Aorta (tissue), 5 donors: Measurements from ENCODE around the gene USP17L30. TPM values are rescaled to one million over a fixed set of nuclear protein-coding genes. Genes with fewer than 3 reads are reported as not detected.
"Not testable (repeated sequence)": the region's sequence is repeated elsewhere in the genome, so short reads cannot be mapped to it uniquely, and the experiment has no call there.

Source experiments
- ATAC-seq: fragments of 200-7000 bp; cut with Tn5 transposase; one replicate; pipeline ENCODE4 v1.9.1; 2022; ENCODE audit warnings: moderate library complexity; ENCODE audit not compliant: low FRiP score
- DNase-seq, 2 donors: peaks; one replicate each; pipeline ENCODE4 v3.0.0-alpha.2; 2020
- H3K27ac ChIP-seq, 2 donors: one replicate each; pipeline ENCODE4 v1.5.1; 2013; ENCODE audit warnings: low read length in 2 of 2, mild to moderate bottlenecking in 2 of 2, moderate library complexity in 2 of 2, control low read depth in 1 of 2, inconsistent platforms in 1 of 2, low read depth in 1 of 2
- H3K27me3 ChIP-seq, 2 donors: one replicate each; pipeline ENCODE4 v1.6.1; 2013; ENCODE audit warnings: control low read depth in 1 of 2, low read length in 1 of 2, mild to moderate bottlenecking in 1 of 2, moderate library complexity in 1 of 2; ENCODE audit not compliant: insufficient read depth in 2 of 2, control insufficient read depth in 1 of 2
- H3K36me3 ChIP-seq, 2 donors: one replicate each; pipeline ENCODE4 v1.6.1; 2013; ENCODE audit warnings: control low read depth in 1 of 2, low read length in 1 of 2, mild to moderate bottlenecking in 1 of 2; ENCODE audit not compliant: insufficient read depth in 2 of 2, control insufficient read depth in 1 of 2
- H3K4me1 ChIP-seq, 2 donors: one replicate each; pipeline ENCODE4 v1.6.1; 2013; ENCODE audit warnings: low read length in 2 of 2, control low read depth in 1 of 2, mild to moderate bottlenecking in 1 of 2, moderate library complexity in 1 of 2; ENCODE audit not compliant: insufficient read depth in 2 of 2, control insufficient read depth in 1 of 2
- H3K4me3 ChIP-seq, 2 donors: one replicate each; pipeline ENCODE4 v1.5.1; 2013; ENCODE audit warnings: low read length in 2 of 2, control low read depth in 1 of 2, mild to moderate bottlenecking in 1 of 2
- H3K9me3 ChIP-seq: one replicate; pipeline ENCODE4 v1.6.1; 2013; ENCODE audit warnings: mild to moderate bottlenecking, low read length; ENCODE audit not compliant: control insufficient read depth
- WGBS, 2 donors: extraction: QIAGEN DNeasy Blood & Tissue Kit; methylation state at CpG; one replicate each; pipeline ENCODE4 v1.1.7; 2013; 5-methylcytosine and 5-hydroxymethylcytosine counted together
- intact Hi-C, 2 donors: fragments of 100-400 bp; cut with DNase I; formaldehyde crosslinking; loops; one replicate each; pipeline versions ENCODE4 v1.14.2 to v1.15.0; 2022
- polyA plus RNA-seq, 2 donors: library from polyadenylated mRNA; stranded (reverse); fragments of 200-250 nt; gene quantifications; one replicate each; pipeline ENCODE4 v1.2.3, GENCODE V29; 2013
- total RNA-seq, 2 donors: library from RNA; stranded (reverse); fragmentation: NEBNext Ultra II Directional; extraction: Animal tissue kit (Norgen Biotek cat#: 25700); gene quantifications; one replicate each; pipeline ENCODE4 v1.2.1, GENCODE V29; 2021
- donor health status: healthy with polysubstance abuse.
- donor health status: Bipolar disorder and iron deficiency.
- donor health status: DM: no; HTN: no; CAD: no.
- donor health status: DM: no; HTN: no; CAD: no.
- donor health status: DM: yes; HTN: yes; CAD: no.

USP17L30 gene
- total and polyA plus RNA-seq, 4 donors, result not detected

- DNase-seq, H3K4me1 ChIP-seq, H3K9me3 ChIP-seq, H3K27ac ChIP-seq, H3K27me3 ChIP-seq, H3K4me3 ChIP-seq, H3K36me3 ChIP-seq, intact Hi-C loops, ATAC-seq: not testable (repeated sequence)
- 90% methylated on average over 13 of the region's 18 CpGs; no CpG with 5 or more reads in 1 of the 2 donors for WGBS, 2 donors
These were observed 12.1 kb upstream of the USP17L30 start for GRCh38 chr4:9350866-9351265.

DNA sequence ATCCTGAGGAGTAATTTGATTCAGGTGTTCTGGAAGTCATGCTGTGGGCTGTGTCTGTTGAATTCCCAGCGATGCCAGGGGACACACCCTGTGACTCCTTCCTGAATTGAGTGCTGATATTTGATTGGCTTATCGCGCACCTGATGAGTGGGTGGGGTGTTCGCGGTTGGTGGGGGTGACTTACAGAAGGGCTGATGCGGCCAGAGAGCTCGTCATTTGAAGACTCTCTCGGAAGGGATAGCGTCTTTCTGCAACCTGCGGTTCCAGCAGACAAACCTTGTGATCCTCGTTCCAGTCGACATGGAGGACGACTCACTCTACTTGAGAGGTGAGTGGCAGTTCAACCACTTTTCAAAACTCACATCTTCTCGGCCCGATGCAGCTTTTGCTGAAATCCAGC, 9.6 kb upstream of the USP17L30 start, which contains the start of gene USP17L29:
TSS of gene USP17L29 (plus strand) at position 301 of the 400 bp plus-strand sequence. CDS start at position 301, 0 bp downstream.
- H3K9me3 ChIP-seq, ATAC-seq, DNase-seq, intact Hi-C loops, H3K27me3 ChIP-seq, H3K4me1 ChIP-seq, H3K4me3 ChIP-seq, H3K27ac ChIP-seq, H3K36me3 ChIP-seq: not testable (repeated sequence)
- no CpG with 5 or more reads among the region's 15 CpGs for WGBS, 2 donors

DNA sequence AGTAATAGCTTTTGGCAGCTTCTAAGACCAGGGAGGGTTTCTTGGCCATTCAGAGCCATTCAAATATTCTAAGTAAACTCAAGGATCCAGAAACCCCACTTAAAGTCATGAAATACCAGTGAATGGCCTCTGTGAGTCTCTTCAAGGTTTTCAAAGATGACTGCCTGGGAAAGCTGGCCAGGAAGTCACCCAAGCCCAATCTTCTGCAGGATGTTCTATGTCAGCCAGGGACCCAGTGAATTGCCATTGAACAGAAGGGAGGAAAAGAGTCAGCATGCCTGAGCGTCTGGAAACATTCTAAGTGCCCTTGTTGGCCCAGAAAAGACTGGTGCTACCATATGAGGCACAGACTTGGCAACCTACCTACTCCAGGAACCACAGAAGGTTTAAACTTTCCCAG, 17.0 kb downstream of the USP17L30 start:
- ATAC-seq, DNase-seq, H3K9me3 ChIP-seq, H3K36me3 ChIP-seq, intact Hi-C loops, H3K4me1 ChIP-seq, H3K27me3 ChIP-seq, H3K27ac ChIP-seq, H3K4me3 ChIP-seq: not testable (repeated sequence)
- 0 to 12% methylated on average over 1 of the region's 1 CpG for WGBS, 2 donors

- intact Hi-C loops, H3K27me3 ChIP-seq, H3K36me3 ChIP-seq, H3K27ac ChIP-seq, ATAC-seq, H3K4me3 ChIP-seq, H3K4me1 ChIP-seq, H3K9me3 ChIP-seq: not testable (repeated sequence)
- WGBS, 2 donors, result 29 to 30% methylated on average over 26 to 36 of the region's 36 CpGs
- DNase-seq, result peak; percentile 58 to 69
These were observed 18.1 kb downstream of the USP17L30 start for GRCh38 chr4:9381012-9381534.

- DNase-seq, result no peak
- Histone ChIP-seq H3K4me1 (no peaks in the 10 kb centered on the region), H3K9me3 (no peaks in the 10 kb centered on the region), H3K36me3 (no peaks in the 10 kb centered on the region), H3K27me3 (no peaks in the 10 kb centered on the region), H3K4me3 (no peak overlapping the region), H3K27ac (no peak overlapping the region)
- intact Hi-C loops, result no loop called here
- WGBS, 2 donors, result 65 to 74% methylated on average over 1 of the region's 1 CpG
- ATAC-seq, result no peak
These were observed 21.2 kb downstream of the USP17L30 start for GRCh38 chr4:9384126-9384525.

GRCh38 chr4:9389001-9389400, 26.1 kb downstream of the USP17L30 start:
- H3K27ac ChIP-seq, H3K4me3 ChIP-seq, DNase-seq, H3K9me3 ChIP-seq, H3K4me1 ChIP-seq, ATAC-seq, H3K27me3 ChIP-seq, H3K36me3 ChIP-seq, intact Hi-C loops: not testable (repeated sequence)
- WGBS, 2 donors, result 11 to 20% methylated on average over 2 of the region's 2 CpGs

DNA sequence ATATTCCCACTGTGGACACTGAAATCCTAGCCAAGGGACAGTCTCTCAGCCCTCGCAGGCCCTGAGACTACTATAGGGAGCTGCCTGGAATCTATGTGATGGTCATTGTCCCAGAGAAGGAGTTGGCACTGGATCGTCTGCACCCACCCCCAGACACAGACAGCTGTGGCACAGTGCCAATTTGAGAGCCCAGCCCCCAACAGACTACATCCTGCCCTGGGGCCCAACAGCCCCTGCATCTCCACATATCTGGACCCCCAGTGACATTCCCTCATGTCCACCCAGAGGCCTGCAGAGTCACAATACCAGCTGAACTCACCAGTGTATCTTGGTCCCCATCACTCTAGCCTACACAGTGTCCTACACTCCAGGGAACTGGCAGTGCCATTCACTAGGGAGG, 42.8 kb downstream of the USP17L30 start:
- H3K36me3 ChIP-seq, H3K4me1 ChIP-seq, H3K27me3 ChIP-seq, H3K9me3 ChIP-seq, DNase-seq, H3K27ac ChIP-seq, ATAC-seq, intact Hi-C loops, H3K4me3 ChIP-seq: not testable (repeated sequence)
- WGBS, 2 donors, result 52 to 63% methylated on average over 2 of the region's 2 CpGs

DNA sequence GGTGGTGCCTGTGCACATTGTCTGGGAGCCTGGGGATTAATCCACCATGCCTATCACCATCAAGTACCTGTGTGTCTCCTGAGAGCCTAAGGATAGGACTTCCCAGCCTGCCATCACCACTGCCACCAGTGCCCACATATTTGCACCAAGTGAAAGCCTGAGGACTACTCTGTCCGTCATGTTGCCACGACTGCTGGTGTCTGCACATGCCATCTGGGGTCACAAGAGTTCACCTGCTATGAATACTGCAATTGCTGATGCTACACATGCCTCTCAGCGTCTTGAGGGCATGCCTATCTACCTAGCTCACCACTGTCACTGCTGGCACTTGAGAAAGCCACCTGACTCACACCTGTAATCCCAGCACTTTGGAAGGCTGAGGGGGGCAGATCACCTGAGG, 43.6 kb downstream of the USP17L30 start:
- DNase-seq, H3K27me3 ChIP-seq, intact Hi-C loops, H3K4me1 ChIP-seq, H3K4me3 ChIP-seq, H3K9me3 ChIP-seq, ATAC-seq, H3K27ac ChIP-seq, H3K36me3 ChIP-seq: not testable (repeated sequence)
- 67 to 74% methylated on average over 3 of the region's 3 CpGs for WGBS, 2 donors

GRCh38 chr4:9409793-9410192, 46.9 kb downstream of the USP17L30 start:
- Histone ChIP-seq H3K4me3 (no peak overlapping the region), H3K27me3 (no peaks in the 10 kb centered on the region), H3K4me1 (no peaks in the 10 kb centered on the region), H3K27ac (no peak overlapping the region), H3K9me3 (peaks cover 2% of the 10 kb centered on the region), H3K36me3 (no peaks in the 10 kb centered on the region)
- 85 to 89% methylated on average over 13 of the region's 13 CpGs for WGBS, 2 donors
- ATAC-seq (peak; percentile 48), DNase-seq (no peak)
- intact Hi-C loops, result no loop called here
